Measurements from ENCODE around the gene RECK. TPM values are rescaled to one million over a fixed set of nuclear protein-coding genes. Genes with fewer than 3 reads are reported as not detected.

The RECK gene
- total and polyA plus RNA-seq, 2 experiments from 2014 or later, result 8.1 to 11.6 TPM

DNA sequence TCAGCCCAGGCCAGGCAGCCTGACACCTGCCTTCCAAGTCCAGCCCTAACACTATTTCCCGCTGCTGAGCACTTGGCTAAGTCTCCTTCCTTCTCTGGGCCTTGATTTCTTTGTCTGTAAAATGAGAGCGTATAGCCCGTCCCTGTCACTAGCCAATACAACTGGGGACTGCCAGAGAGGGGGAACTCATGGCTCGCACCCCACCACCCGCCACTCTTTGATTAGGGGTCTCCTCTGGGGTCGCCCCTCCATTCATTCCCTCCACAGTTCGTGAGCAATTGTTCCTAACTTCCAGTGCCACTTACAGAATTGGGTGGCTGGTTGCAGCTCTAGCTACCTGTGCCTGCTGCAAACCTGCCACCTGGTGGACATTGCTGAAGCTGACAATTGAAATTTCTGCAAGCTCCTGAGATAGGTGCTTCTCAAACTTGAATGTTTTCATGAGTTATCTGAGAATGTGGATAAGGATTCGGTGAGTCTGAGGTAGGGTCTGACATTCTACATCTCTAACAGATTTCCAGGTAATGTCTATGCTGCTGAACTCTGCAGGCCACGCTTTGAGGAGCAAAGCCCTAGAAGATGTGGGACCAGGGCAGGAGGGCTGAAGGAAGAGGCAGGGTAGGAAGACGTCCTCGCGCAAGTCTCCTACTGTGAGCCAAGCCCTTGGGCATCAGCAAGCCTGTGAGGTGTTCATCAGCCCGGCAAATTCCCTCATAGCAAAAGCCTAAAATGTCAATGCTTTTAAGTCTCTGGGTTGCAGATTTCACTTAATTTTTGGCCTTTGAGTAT, 13.3 kb upstream of the RECK start:
- H3K4me3 Mint-ChIP-seq, result no peak overlapping the region
- Histone ChIP-seq H3K27ac (ENCODE audit: low read depth) (no peak overlapping the region), H4K20me1 (replicated peaks; ENCODE audit: insufficient read depth) (no peaks in the 10 kb centered on the region), H2AFZ (peak overlapping the region; percentile 84), H3K27me3 (ENCODE audit: insufficient read depth) (no peaks in the 10 kb centered on the region), H3F3A (replicated peaks; ENCODE audit: low read depth) (no peaks in the 10 kb centered on the region), H3K4me3 (no peak overlapping the region), H3K4me2 (no peak overlapping the region), H3K4me1 (ENCODE audit: insufficient read depth) (no peaks in the 10 kb centered on the region), H3K36me3 (ENCODE audit: insufficient read depth) (no peaks in the 10 kb centered on the region), H3K79me2 (replicated peaks; ENCODE audit: insufficient read depth) (no peaks in the 10 kb centered on the region), H3K9me2 (ENCODE audit: insufficient read depth) (no peaks in the 10 kb centered on the region)
- peaks cover 5% of the 10 kb centered on the region for H3K27me3 Mint-ChIP-seq (ENCODE audit: insufficient read depth, low read depth, poor library complexity)
- TF ChIP-seq, protein P1, sequence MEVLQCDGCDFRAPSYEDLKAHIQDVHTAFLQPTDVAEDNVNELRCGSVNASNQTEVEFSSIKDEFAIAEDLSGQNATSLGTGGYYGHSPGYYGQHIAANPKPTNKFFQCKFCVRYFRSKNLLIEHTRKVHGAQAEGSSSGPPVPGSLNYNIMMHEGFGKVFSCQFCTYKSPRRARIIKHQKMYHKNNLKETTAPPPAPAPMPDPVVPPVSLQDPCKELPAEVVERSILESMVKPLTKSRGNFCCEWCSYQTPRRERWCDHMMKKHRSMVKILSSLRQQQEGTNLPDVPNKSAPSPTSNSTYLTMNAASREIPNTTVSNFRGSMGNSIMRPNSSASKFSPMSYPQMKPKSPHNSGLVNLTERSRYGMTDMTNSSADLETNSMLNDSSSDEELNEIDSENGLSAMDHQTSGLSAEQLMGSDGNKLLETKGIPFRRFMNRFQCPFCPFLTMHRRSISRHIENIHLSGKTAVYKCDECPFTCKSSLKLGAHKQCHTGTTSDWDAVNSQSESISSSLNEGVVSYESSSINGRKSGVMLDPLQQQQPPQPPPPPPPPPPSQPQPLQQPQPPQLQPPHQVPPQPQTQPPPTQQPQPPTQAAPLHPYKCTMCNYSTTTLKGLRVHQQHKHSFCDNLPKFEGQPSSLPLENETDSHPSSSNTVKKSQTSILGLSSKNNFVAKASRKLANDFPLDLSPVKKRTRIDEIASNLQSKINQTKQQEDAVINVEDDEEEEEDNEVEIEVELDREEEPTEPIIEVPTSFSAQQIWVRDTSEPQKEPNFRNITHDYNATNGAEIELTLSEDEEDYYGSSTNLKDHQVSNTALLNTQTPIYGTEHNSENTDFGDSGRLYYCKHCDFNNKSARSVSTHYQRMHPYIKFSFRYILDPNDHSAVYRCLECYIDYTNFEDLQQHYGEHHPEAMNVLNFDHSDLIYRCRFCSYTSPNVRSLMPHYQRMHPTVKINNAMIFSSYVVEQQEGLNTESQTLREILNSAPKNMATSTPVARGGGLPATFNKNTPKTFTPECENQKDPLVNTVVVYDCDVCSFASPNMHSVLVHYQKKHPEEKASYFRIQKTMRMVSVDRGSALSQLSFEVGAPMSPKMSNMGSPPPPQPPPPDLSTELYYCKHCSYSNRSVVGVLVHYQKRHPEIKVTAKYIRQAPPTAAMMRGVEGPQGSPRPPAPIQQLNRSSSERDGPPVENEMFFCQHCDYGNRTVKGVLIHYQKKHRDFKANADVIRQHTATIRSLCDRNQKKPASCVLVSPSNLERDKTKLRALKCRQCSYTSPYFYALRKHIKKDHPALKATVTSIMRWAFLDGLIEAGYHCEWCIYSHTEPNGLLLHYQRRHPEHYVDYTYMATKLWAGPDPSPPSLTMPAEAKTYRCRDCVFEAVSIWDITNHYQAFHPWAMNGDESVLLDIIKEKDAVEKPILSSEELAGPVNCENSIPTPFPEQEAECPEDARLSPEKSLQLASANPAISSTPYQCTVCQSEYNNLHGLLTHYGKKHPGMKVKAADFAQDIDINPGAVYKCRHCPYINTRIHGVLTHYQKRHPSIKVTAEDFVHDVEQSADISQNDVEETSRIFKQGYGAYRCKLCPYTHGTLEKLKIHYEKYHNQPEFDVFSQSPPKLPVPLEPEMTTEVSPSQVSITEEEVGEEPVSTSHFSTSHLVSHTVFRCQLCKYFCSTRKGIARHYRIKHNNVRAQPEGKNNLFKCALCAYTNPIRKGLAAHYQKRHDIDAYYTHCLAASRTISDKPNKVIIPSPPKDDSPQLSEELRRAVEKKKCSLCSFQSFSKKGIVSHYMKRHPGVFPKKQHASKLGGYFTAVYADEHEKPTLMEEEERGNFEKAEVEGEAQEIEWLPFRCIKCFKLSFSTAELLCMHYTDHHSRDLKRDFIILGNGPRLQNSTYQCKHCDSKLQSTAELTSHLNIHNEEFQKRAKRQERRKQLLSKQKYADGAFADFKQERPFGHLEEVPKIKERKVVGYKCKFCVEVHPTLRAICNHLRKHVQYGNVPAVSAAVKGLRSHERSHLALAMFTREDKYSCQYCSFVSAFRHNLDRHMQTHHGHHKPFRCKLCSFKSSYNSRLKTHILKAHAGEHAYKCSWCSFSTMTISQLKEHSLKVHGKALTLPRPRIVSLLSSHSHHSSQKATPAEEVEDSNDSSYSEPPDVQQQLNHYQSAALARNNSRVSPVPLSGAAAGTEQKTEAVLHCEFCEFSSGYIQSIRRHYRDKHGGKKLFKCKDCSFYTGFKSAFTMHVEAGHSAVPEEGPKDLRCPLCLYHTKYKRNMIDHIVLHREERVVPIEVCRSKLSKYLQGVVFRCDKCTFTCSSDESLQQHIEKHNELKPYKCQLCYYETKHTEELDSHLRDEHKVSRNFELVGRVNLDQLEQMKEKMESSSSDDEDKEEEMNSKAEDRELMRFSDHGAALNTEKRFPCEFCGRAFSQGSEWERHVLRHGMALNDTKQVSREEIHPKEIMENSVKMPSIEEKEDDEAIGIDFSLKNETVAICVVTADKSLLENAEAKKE (CRISPR knock-in tag; IDR thresholded peaks at IDR 0.05), result no peak
- peak; percentile 94 to 96 for TF ChIP-seq CTCF (conservative IDR thresholded peaks at IDR 0.05; ENCODE audit: low read depth in 2 of 2)
- no peaks in the 10 kb centered on the region for H3K9me3 Mint-ChIP-seq
- DNase-seq (ENCODE audit: low spot score) (peak; percentile 87), ATAC-seq (peak; percentile 96)
- peaks cover 2% of the 10 kb centered on the region for H3K4me1 Mint-ChIP-seq
- no peak overlapping the region for H3K27ac Mint-ChIP-seq
- H3K36me3 Mint-ChIP-seq (ENCODE audit: low read depth), result no peaks in the 10 kb centered on the region

GRCh38 chr9:36025746-36026145, 11.0 kb upstream of the RECK start:
- peaks cover 4% of the 10 kb centered on the region; the same call in 2 of the 3 replicates for H3K4me1 Mint-ChIP-seq
- Histone ChIP-seq H3K79me2 (replicated peaks; ENCODE audit: insufficient read depth) (no peaks in the 10 kb centered on the region), H3K27ac (ENCODE audit: low read depth) (no peak overlapping the region), H2AFZ (no peak overlapping the region), H3K4me2 (no peak overlapping the region), H3K36me3 (ENCODE audit: insufficient read depth) (no peaks in the 10 kb centered on the region), H3K4me1 (ENCODE audit: insufficient read depth) (no peaks in the 10 kb centered on the region), H3K9me2 (ENCODE audit: insufficient read depth) (no peaks in the 10 kb centered on the region), H3K27me3 (ENCODE audit: insufficient read depth) (no peaks in the 10 kb centered on the region), H3K4me3 (no peak overlapping the region), H4K20me1 (replicated peaks; ENCODE audit: insufficient read depth) (no peaks in the 10 kb centered on the region), H3F3A (replicated peaks; ENCODE audit: low read depth) (no peaks in the 10 kb centered on the region)
- H3K4me3 Mint-ChIP-seq, result no peak overlapping the region
- H3K27ac Mint-ChIP-seq, result no peak overlapping the region
- no peak for ATAC-seq
- TF ChIP-seq STAT1 (IDR thresholded peaks at IDR 0.05; ENCODE audit: unreplicated experiment) (no peak), CTCF (conservative IDR thresholded peaks at IDR 0.05; ENCODE audit: low read depth in 2 of 2) (no peak), POLR2AphosphoS5 (IDR thresholded peaks at IDR 0.05; ENCODE audit: low read depth) (no peak), NANOG (IDR thresholded peaks at IDR 0.05; ENCODE audit: borderline replicate concordance) (no peak)
- DNase-seq (ENCODE audit: low spot score), result no peak
- H3K36me3 Mint-ChIP-seq (ENCODE audit: low read depth), result no peaks in the 10 kb centered on the region
- peaks cover 5% of the 10 kb centered on the region for H3K27me3 Mint-ChIP-seq (ENCODE audit: insufficient read depth, low read depth, poor library complexity)
- H3K9me3 Mint-ChIP-seq, result no peaks in the 10 kb centered on the region
